Natural killer cell (primary cell): Measurements from ENCODE around the gene ANKRD44. TPM values are rescaled to one million over a fixed set of nuclear protein-coding genes. Genes with fewer than 3 reads are reported as not detected.

Experiments used
- ATAC-seq, 3 donors: fragments of 150-1000 bp in 2 of 3; fragments of 200-7000 bp in 1 of 3; cut with Tn5 transposase; 1 replicate in 1 of 3; 2 replicates in 2 of 3; pipeline ENCODE4 v1.10.0; 2021; ENCODE audit warnings: mild to moderate bottlenecking in 2 of 3, moderate library complexity in 2 of 3
- DNase-seq, 2 donors: peaks; one replicate each; pipeline versions ENCODE4 v3.0.0 to v3.0.0-alpha.2; 2013 to 2021; ENCODE audit warnings: mixed read lengths in 1 of 2
- H3K27ac ChIP-seq: one replicate; pipeline ENCODE4 v1.5.1; 2013; ENCODE audit warnings: mild to moderate bottlenecking, low read length
- H3K27me3 ChIP-seq: one replicate; pipeline ENCODE4 v1.6.1; 2013; ENCODE audit warnings: low read length; ENCODE audit not compliant: control insufficient read depth, insufficient read depth
- H3K36me3 ChIP-seq: one replicate; pipeline ENCODE4 v1.6.1; 2013; ENCODE audit warnings: low read length; ENCODE audit not compliant: control insufficient read depth, insufficient read depth
- H3K4me1 ChIP-seq: one replicate; pipeline ENCODE4 v1.6.1; 2013; ENCODE audit warnings: low read length; ENCODE audit not compliant: control insufficient read depth, insufficient read depth
- H3K4me3 ChIP-seq: one replicate; pipeline ENCODE4 v1.5.1; 2013; ENCODE audit warnings: low read length
- H3K9me3 ChIP-seq: one replicate; pipeline ENCODE4 v1.6.1; 2013; ENCODE audit warnings: low read length; ENCODE audit not compliant: control insufficient read depth, insufficient read depth
- H3K27ac Mint-ChIP-seq, 2 donors: one replicate each; pipeline ENCODE4 v1.8.0; 2022; ENCODE audit warnings: mild to moderate bottlenecking in 2 of 2, mixed read lengths in 2 of 2, moderate library complexity in 1 of 2
- H3K27me3 Mint-ChIP-seq, 2 donors: one replicate each; pipeline ENCODE4 v1.8.0; 2022; ENCODE audit warnings: low read depth in 2 of 2, mixed read lengths in 2 of 2
- H3K36me3 Mint-ChIP-seq: one replicate; pipeline ENCODE4 v1.8.0; 2022; ENCODE audit warnings: mixed read lengths
- H3K4me1 Mint-ChIP-seq, 2 donors: one replicate each; pipeline ENCODE4 v1.8.0; 2022; ENCODE audit warnings: mixed read lengths in 2 of 2
- H3K4me3 Mint-ChIP-seq: one replicate; pipeline ENCODE4 v1.8.0; 2022; ENCODE audit warnings: mild to moderate bottlenecking, moderate library complexity, mixed read lengths
- H3K9me3 Mint-ChIP-seq, 2 donors: one replicate each; pipeline ENCODE4 v1.8.0; 2022; ENCODE audit warnings: mixed read lengths in 2 of 2
- CTCF ChIP-seq: fragments of 200-600 bp; IDR thresholded peaks from one replicate; pipeline ENCODE4 v1.8.0; 2022; ENCODE audit warnings: antibody characterized with exemption
- WGBS: methylation state at CpG from one replicate; pipeline ENCODE4 v1.1.7; 2013; ENCODE audit warnings: missing lambda C conversion rate; ENCODE audit not compliant: insufficient coverage; 5-methylcytosine and 5-hydroxymethylcytosine counted together
- intact Hi-C: fragments of 100-400 bp; cut with micrococcal nuclease; formaldehyde crosslinking; loops from one replicate; pipeline ENCODE4 v1.14.2; 2022
- total RNA-seq, 4 donors: library from RNA; stranded (reverse); fragments of 120-200 nt in 1 of 4; gene quantifications; one replicate each; pipeline versions ENCODE4 v1.2.3 to v1.2.4, GENCODE V29; 2013 to 2022

ANKRD44 gene
- total RNA-seq, 3 donors from 2014 or later (not counting 1 experiment from before 2014, with no cell fraction given): 252 to 376 (median 311) TPM

GRCh38 chr2:197007716-197008628, 302.6 kb downstream of the ANKRD44 start:
- no peaks in the 10 kb centered on the region for H3K36me3 Mint-ChIP-seq
- no peaks in the 10 kb centered on the region for H3K27me3 ChIP-seq
- no peak for TF ChIP-seq CTCF
- H3K9me3 Mint-ChIP-seq: no peaks in the 10 kb centered on the region
- 83% methylated on average over 2 of the region's 4 CpGs for WGBS
- H3K4me1 ChIP-seq: no peaks in the 10 kb centered on the region
- intact Hi-C loops: no loop called here
- H3K4me1 Mint-ChIP-seq: peaks cover 4 to 9% of the 10 kb centered on the region in 2 donors
- H3K4me3 ChIP-seq: no peak overlapping the region
- peaks cover 70% of the 10 kb centered on the region for H3K36me3 ChIP-seq
- H3K27ac ChIP-seq: no peak overlapping the region
- DNase-seq: no peak
- no peak for ATAC-seq
- peak overlapping the region; percentile 15 to 56 for H3K27ac Mint-ChIP-seq
- H3K4me3 Mint-ChIP-seq: no peak overlapping the region
- H3K9me3 ChIP-seq: no peaks in the 10 kb centered on the region
- H3K27me3 Mint-ChIP-seq: no peaks in the 10 kb centered on the region

GRCh38 chr2:197001921-197002320, 308.7 kb downstream of the ANKRD44 start:
- no peaks in the 10 kb centered on the region for H3K4me1 Mint-ChIP-seq
- intact Hi-C loops: no loop called here
- WGBS: no CpG with 5 or more reads among the region's 1 CpG
- H3K4me3 Mint-ChIP-seq: no peak overlapping the region
- DNase-seq (no peak), ATAC-seq (no peak)
- H3K9me3 Mint-ChIP-seq: no peaks in the 10 kb centered on the region
- H3K4me3 ChIP-seq: no peak overlapping the region
- no peak overlapping the region for H3K27ac ChIP-seq
- H3K27me3 Mint-ChIP-seq: no peaks in the 10 kb centered on the region
- peak overlapping the region in 1 of 2 donors; percentile 70 for H3K27ac Mint-ChIP-seq
- peaks cover 77% of the 10 kb centered on the region for H3K36me3 ChIP-seq
- TF ChIP-seq CTCF: no peak
- H3K9me3 ChIP-seq: no peaks in the 10 kb centered on the region
- H3K27me3 ChIP-seq: no peaks in the 10 kb centered on the region
- no peaks in the 10 kb centered on the region for H3K4me1 ChIP-seq
- H3K36me3 Mint-ChIP-seq: peaks cover 18% of the 10 kb centered on the region

GRCh38 chr2:196995757-196996314, 314.7 kb downstream of the ANKRD44 start:
- no peak overlapping the region for H3K27ac ChIP-seq
- Mint-ChIP-seq H3K4me3 (no peak overlapping the region), H3K36me3 (peaks cover 31% of the 10 kb centered on the region), H3K27me3 (no peaks in the 10 kb centered on the region), H3K27ac (peak overlapping the region in 1 of 2 donors; percentile 57), H3K9me3 (no peaks in the 10 kb centered on the region), H3K4me1 (no peaks in the 10 kb centered on the region)
- intact Hi-C loops: no loop called here
- no peaks in the 10 kb centered on the region for H3K4me1 ChIP-seq
- no peak for DNase-seq
- no peak for ATAC-seq
- H3K9me3 ChIP-seq: no peaks in the 10 kb centered on the region
- WGBS: 95% methylated on average over 2 of the region's 3 CpGs
- H3K36me3 ChIP-seq: peaks cover 90% of the 10 kb centered on the region
- H3K4me3 ChIP-seq: no peak overlapping the region
- no peak for TF ChIP-seq CTCF
- no peaks in the 10 kb centered on the region for H3K27me3 ChIP-seq
